ENCODE data around the gene DDX23. TPM values are rescaled to one million over a fixed set of nuclear protein-coding genes. Genes with fewer than 3 reads are reported as not detected.

Gene DDX23
- polyA plus RNA-seq, 1 donor from 2014 or later, result 96.5 TPM

DNA sequence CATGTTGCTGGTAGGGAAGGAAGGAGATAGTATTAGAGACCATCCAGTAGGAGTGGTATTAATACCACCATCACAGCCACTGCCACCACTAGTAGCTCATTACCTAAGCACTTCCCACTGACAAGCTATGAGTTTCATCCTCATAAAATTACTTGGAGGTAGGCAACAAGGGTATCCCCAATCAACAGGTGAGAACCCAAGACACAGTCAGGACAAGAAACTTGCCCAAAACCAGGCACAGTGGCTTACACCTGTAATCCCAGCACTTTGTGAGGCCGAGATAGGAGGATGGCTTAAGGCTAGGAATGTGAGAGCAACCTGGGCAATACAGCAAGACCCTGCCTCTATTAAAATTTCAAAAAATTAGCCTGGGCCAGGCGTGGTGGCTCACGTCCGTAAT is 68.5 kb downstream of the DDX23 start:
- no peak overlapping the region for H3K27ac ChIP-seq (ENCODE audit: low read length)
- no peaks in the 10 kb centered on the region for H3K9me2 ChIP-seq (ENCODE audit: insufficient read depth, low read length)
- H3K4me3 ChIP-seq (ENCODE audit: low read length), result no peak overlapping the region
- TF ChIP-seq TAF1 (IDR thresholded peaks at IDR 0.05; ENCODE audit: low read depth), result no peak
- no peak for TF ChIP-seq MXI1 (conservative IDR thresholded peaks at IDR 0.05; ENCODE audit: poor library complexity, severe bottlenecking)
- TF ChIP-seq, protein P1, sequence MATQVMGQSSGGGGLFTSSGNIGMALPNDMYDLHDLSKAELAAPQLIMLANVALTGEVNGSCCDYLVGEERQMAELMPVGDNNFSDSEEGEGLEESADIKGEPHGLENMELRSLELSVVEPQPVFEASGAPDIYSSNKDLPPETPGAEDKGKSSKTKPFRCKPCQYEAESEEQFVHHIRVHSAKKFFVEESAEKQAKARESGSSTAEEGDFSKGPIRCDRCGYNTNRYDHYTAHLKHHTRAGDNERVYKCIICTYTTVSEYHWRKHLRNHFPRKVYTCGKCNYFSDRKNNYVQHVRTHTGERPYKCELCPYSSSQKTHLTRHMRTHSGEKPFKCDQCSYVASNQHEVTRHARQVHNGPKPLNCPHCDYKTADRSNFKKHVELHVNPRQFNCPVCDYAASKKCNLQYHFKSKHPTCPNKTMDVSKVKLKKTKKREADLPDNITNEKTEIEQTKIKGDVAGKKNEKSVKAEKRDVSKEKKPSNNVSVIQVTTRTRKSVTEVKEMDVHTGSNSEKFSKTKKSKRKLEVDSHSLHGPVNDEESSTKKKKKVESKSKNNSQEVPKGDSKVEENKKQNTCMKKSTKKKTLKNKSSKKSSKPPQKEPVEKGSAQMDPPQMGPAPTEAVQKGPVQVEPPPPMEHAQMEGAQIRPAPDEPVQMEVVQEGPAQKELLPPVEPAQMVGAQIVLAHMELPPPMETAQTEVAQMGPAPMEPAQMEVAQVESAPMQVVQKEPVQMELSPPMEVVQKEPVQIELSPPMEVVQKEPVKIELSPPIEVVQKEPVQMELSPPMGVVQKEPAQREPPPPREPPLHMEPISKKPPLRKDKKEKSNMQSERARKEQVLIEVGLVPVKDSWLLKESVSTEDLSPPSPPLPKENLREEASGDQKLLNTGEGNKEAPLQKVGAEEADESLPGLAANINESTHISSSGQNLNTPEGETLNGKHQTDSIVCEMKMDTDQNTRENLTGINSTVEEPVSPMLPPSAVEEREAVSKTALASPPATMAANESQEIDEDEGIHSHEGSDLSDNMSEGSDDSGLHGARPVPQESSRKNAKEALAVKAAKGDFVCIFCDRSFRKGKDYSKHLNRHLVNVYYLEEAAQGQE (IDR thresholded peaks at IDR 0.05; ENCODE audit: borderline replicate concordance), result no peak
- no peak for TF ChIP-seq POLR2AphosphoS5 (IDR thresholded peaks at IDR 0.05)
- no peak overlapping the region for H3K9ac ChIP-seq (ENCODE audit: low read length)
- peaks cover 29% of the 10 kb centered on the region for H3K79me2 ChIP-seq (replicated peaks; ENCODE audit: insufficient read depth, low read length)
- H3K9me3 ChIP-seq (ENCODE audit: low read length), result no peaks in the 10 kb centered on the region
- no peaks in the 10 kb centered on the region for H3F3A ChIP-seq (ENCODE audit: insufficient read depth, low read length, poor library complexity, severe bottlenecking)
- H2AFZ ChIP-seq (ENCODE audit: low read depth, low read length), result no peak overlapping the region
- no peaks in the 10 kb centered on the region for H3K36me3 ChIP-seq (ENCODE audit: insufficient read depth, low read length)
- no peaks in the 10 kb centered on the region for H4K20me1 ChIP-seq (ENCODE audit: insufficient read depth)
- no peak overlapping the region for H3K4me2 ChIP-seq (ENCODE audit: low read length)
- no peaks in the 10 kb centered on the region for H3K27me3 ChIP-seq (ENCODE audit: insufficient read depth, low read depth, low read length)

DNA sequence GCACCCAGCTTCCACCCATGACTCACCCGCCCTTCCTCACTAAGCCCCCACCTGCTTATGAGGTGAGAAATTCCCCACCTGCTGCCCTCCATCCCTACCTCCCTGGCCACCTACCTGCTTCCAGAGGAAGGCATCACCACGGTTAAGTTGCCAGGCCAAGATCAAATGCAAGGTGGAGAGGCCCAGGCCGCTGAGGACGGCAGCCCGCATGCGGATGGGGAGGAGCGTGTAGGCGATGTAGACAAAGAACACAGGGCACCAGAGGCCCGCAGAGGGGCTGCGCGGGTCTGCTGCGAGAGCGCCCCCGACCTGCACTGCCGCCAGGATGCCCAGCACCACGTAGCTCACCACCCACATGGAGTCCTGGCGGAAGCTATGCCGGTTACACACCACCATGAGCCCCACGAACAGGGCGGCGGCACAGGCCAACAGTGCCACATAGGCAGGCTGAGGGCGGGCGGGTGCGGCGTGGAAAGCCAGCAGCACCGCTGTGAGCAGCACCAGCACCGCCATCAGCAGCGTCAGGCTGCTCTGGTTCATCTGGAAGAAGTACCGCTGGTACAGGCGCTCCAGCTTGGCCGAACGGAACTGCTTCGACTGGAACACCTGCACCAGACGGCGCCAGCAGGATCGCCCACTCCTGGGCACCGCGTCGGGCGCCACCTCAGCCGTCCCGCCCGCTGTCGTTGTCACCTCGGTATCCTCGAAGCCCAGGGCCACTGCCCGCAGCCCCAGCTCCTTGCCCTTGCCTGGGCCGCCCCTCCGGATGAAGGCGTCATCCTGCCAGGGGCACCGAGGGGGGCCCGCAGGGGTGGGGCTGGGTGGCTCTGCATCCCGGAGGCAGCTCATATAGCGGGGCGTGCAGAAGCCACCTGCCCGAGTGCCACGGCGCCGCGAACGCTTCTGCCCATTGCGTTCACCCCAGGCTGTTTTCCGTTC is 69.2 kb downstream of the DDX23 start:
- H3K9me3 ChIP-seq (ENCODE audit: low read length), result no peaks in the 10 kb centered on the region
- no peaks in the 10 kb centered on the region for H3K9me2 ChIP-seq (ENCODE audit: insufficient read depth, low read length)
- no peaks in the 10 kb centered on the region for H3F3A ChIP-seq (ENCODE audit: insufficient read depth, low read length, poor library complexity, severe bottlenecking)
- no peak overlapping the region for H2AFZ ChIP-seq (ENCODE audit: low read depth, low read length)
- TF ChIP-seq MXI1 (conservative IDR thresholded peaks at IDR 0.05; ENCODE audit: poor library complexity, severe bottlenecking) (no peak), RAD21 (conservative IDR thresholded peaks at IDR 0.05) (no peak), EP300 (conservative IDR thresholded peaks at IDR 0.05; ENCODE audit: poor library complexity, severe bottlenecking) (no peak), POLR2AphosphoS5 (IDR thresholded peaks at IDR 0.05) (no peak)
- no peak overlapping the region for H3K4me2 ChIP-seq (ENCODE audit: low read length)
- no peak overlapping the region for H3K9ac ChIP-seq (ENCODE audit: low read length)
- no peaks in the 10 kb centered on the region for H3K36me3 ChIP-seq (ENCODE audit: insufficient read depth, low read length)
- H3K27me3 ChIP-seq (ENCODE audit: insufficient read depth, low read depth, low read length), result no peaks in the 10 kb centered on the region
- H3K79me2 ChIP-seq (replicated peaks; ENCODE audit: insufficient read depth, low read length), result peaks cover 22% of the 10 kb centered on the region
- no peak overlapping the region for H3K4me3 ChIP-seq (ENCODE audit: low read length)
- H4K20me1 ChIP-seq (ENCODE audit: insufficient read depth), result no peaks in the 10 kb centered on the region
- H3K27ac ChIP-seq (ENCODE audit: low read length), result no peak overlapping the region

DNA sequence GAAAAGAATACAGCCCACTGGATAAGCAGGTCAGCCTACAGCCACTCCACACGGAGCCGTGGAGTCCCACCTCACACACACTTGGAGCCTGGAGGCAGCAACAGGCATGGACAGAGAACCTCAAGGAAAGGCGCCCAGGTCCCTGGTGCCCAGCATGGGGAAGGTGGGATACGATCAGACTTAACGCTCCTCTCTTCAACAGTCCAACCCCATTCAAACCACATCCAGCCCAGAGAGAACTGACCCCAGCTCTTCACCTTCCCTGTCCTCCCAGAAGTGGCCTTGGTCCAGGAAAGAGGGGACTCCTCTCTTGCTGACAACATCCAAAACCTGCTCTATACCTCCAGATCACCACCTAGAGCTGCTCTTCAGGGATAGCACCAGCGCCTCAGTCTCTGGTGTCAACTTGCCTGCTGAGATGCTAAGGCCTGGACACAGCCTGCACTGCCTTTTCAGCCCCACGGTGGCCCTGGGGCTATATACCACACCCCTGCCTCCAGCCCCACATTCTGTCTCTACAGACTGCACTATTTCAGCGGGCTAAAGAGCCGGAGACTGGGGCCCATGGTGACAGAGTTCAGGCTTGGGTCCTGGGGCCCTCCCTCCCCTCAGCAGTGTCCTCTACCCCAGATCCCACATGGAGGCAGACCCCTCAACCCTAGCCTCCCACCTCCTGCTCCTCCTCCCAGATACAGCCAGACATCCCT is 70.1 kb downstream of the DDX23 start:
- Histone ChIP-seq H4K20me1 (ENCODE audit: insufficient read depth) (no peaks in the 10 kb centered on the region), H3K4me3 (ENCODE audit: low read length) (no peak overlapping the region), H3K27ac (ENCODE audit: low read length) (no peak overlapping the region), H2AFZ (ENCODE audit: low read depth, low read length) (no peak overlapping the region), H3F3A (ENCODE audit: insufficient read depth, low read length, poor library complexity, severe bottlenecking) (no peaks in the 10 kb centered on the region), H3K27me3 (ENCODE audit: insufficient read depth, low read depth, low read length) (no peaks in the 10 kb centered on the region), H3K4me2 (ENCODE audit: low read length) (no peak overlapping the region), H3K36me3 (ENCODE audit: insufficient read depth, low read length) (no peaks in the 10 kb centered on the region), H3K9me3 (ENCODE audit: low read length) (no peaks in the 10 kb centered on the region), H3K79me2 (replicated peaks; ENCODE audit: insufficient read depth, low read length) (peaks cover 13% of the 10 kb centered on the region), H3K9me2 (ENCODE audit: insufficient read depth, low read length) (no peaks in the 10 kb centered on the region), H3K9ac (ENCODE audit: low read length) (no peak overlapping the region)
- TF ChIP-seq, protein P1 (IDR thresholded peaks at IDR 0.05; ENCODE audit: borderline replicate concordance), result no peak
- TF ChIP-seq RAD21 (conservative IDR thresholded peaks at IDR 0.05) (no peak), EZH2 (IDR thresholded peaks at IDR 0.05; ENCODE audit: borderline replicate concordance, insufficient read depth, low read length, poor library complexity, severe bottlenecking) (no peak), SMC3 (conservative IDR thresholded peaks at IDR 0.05; ENCODE audit: poor library complexity) (no peak), POLR2AphosphoS5 (IDR thresholded peaks at IDR 0.05) (no peak), TAF1 (IDR thresholded peaks at IDR 0.05; ENCODE audit: low read depth) (no peak), EP300 (conservative IDR thresholded peaks at IDR 0.05; ENCODE audit: poor library complexity, severe bottlenecking) (no peak), MXI1 (conservative IDR thresholded peaks at IDR 0.05; ENCODE audit: poor library complexity, severe bottlenecking) (no peak)
- TF ChIP-seq, protein P2, sequence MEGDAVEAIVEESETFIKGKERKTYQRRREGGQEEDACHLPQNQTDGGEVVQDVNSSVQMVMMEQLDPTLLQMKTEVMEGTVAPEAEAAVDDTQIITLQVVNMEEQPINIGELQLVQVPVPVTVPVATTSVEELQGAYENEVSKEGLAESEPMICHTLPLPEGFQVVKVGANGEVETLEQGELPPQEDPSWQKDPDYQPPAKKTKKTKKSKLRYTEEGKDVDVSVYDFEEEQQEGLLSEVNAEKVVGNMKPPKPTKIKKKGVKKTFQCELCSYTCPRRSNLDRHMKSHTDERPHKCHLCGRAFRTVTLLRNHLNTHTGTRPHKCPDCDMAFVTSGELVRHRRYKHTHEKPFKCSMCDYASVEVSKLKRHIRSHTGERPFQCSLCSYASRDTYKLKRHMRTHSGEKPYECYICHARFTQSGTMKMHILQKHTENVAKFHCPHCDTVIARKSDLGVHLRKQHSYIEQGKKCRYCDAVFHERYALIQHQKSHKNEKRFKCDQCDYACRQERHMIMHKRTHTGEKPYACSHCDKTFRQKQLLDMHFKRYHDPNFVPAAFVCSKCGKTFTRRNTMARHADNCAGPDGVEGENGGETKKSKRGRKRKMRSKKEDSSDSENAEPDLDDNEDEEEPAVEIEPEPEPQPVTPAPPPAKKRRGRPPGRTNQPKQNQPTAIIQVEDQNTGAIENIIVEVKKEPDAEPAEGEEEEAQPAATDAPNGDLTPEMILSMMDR (IDR thresholded peaks at IDR 0.05; ENCODE audit: poor library complexity, severe bottlenecking), result no peak
